Heart left ventricle (tissue), 16 donors: ENCODE results near the gene FAM222A. TPM values are rescaled to one million over a fixed set of nuclear protein-coding genes. Genes with fewer than 3 reads are reported as not detected.
A peak's percentile ranks its signal among the peaks of the same experiment; 100 is the strongest.

Experiments used
- ATAC-seq, 4 donors: fragments of 200-7000 bp; cut with Tn5 transposase; one replicate each; pipeline ENCODE4 v1.9.1; 2020 to 2022; ENCODE audit warnings: moderate library complexity in 4 of 4, mild to moderate bottlenecking in 3 of 4, moderate number of reproducible peaks in 1 of 4
- DNase-seq, 5 donors: peaks; one replicate each; pipeline ENCODE4 v3.0.0-alpha.2; 2020
- H3K27ac ChIP-seq, 12 donors: fragments of 200-600 bp; sonication (generic) in 4 of 12; one replicate each; pipeline versions ENCODE4 v1.5.0 to v1.8.0; 2016 to 2022; ENCODE audit warnings: mild to moderate bottlenecking in 2 of 12
- H3K27me3 ChIP-seq, 9 donors: fragments of 200-600 bp; sonication (generic) in 2 of 9; one replicate each; pipeline versions ENCODE4 v1.5.1 to v1.8.0; 2016 to 2022; ENCODE audit warnings: mild to moderate bottlenecking in 3 of 9
- H3K36me3 ChIP-seq, 9 donors: fragments of 200-600 bp; sonication (generic) in 2 of 9; one replicate each; pipeline versions ENCODE4 v1.5.0 to v1.8.0; 2018 to 2022; ENCODE audit warnings: mild to moderate bottlenecking in 2 of 9
- H3K4me1 ChIP-seq, 12 donors: fragments of 200-600 bp; sonication (generic) in 4 of 12; one replicate each; pipeline versions ENCODE4 v1.5.0 to v1.8.0; 2016 to 2022; ENCODE audit warnings: mild to moderate bottlenecking in 3 of 12
- H3K4me3 ChIP-seq, 12 donors: fragments of 200-600 bp; sonication (generic) in 4 of 12; one replicate each; pipeline versions ENCODE4 v1.5.0 to v1.8.0; 2017 to 2022; ENCODE audit warnings: mild to moderate bottlenecking in 9 of 12, moderate library complexity in 4 of 12
- H3K9me3 ChIP-seq, 12 donors: fragments of 200-600 bp; sonication (generic) in 4 of 12; one replicate each; pipeline versions ENCODE4 v1.5.0 to v1.8.0; 2016 to 2022; ENCODE audit warnings: mild to moderate bottlenecking in 1 of 12
- POLR2A ChIP-seq, 2 donors: fragments of 450-650 bp; IDR thresholded peaks; one replicate each; pipeline ENCODE4 v1.6.1; 2017; ENCODE audit warnings: antibody characterized with exemption in 2 of 2, mild to moderate bottlenecking in 2 of 2, moderate library complexity in 2 of 2
- WGBS, 4 donors: extraction: QIAGEN DNeasy Blood & Tissue Kit in 2 of 4; methylation state at CpG; one replicate each; pipeline versions ENCODE4 v1.1.5 to v1.1.7; 2013 to 2018; 5-methylcytosine and 5-hydroxymethylcytosine counted together
- intact Hi-C, 10 donors: fragments of 100-400 bp; cut with DNase I; formaldehyde crosslinking; loops; one replicate each; pipeline versions ENCODE4 v1.11.1 to v1.14.2; 2022
- polyA plus RNA-seq, 2 donors: library from polyadenylated mRNA; stranded (reverse); fragments of 200-250 nt; gene quantifications; one replicate each; pipeline ENCODE4 v1.2.3, GENCODE V29; 2013
- total RNA-seq, 9 donors: library from RNA; depleted of rRNA in 2 of 9; stranded (reverse); fragments of >200 nt in 2 of 9; fragmentation: NEBNext Ultra II Directional in 3 of 9; extraction: Animal tissue kit (Norgen Biotek cat#: 25700) in 3 of 9; gene quantifications; one replicate each; pipeline versions ENCODE4 v1.1.0 to v1.2.4, GENCODE V29; 2016 to 2023
- TF ChIP-seq, protein P1 (sequence below), 12 donors: fragments of 200-600 bp; sonication (generic) in 4 of 12; IDR thresholded peaks; one replicate each; pipeline versions ENCODE4 v1.5.0 to v1.8.0; 2018 to 2022; ENCODE audit warnings: antibody characterized with exemption in 12 of 12, mild to moderate bottlenecking in 5 of 12
- donor health status: ischemic (EF 13 %, LVEDD 7.1; RV severe dilation, severe dysfunction).
- donor health status: healthy with polysubstance abuse.
- donor health status: DM: no; HTN: yes; CAD: no.
- donor health status: DM: no; HTN: no; CAD: no.
- donor health status: ischemic (EF 25% LVEDD 6.9; RV normal size, moderate dysfunction).
- donor health status: ischemic (EF 25% LVEDD 5.7; RV mildly dilated, moderate dysfunction).
- donor health status: healthy.
- donor health status: DM: yes; HTN: yes; CAD: no.
- donor health status: ischemic (EF 35%, LVEDD 5.7; RV mildly dilated, moderate dysfunction).
- donor health status: nonischemic (EF 11% LVEDD 7.7; RV severe dilation, severe dysfunction).
- donor health status: DM: yes; HTN: yes; CAD: no.
- donor health status: PGD.
- donor health status: ischemic (EF 29% LVEDD 5.4; RV normal size, mild dysfunction).
- donor health status: nonischemic (EF 23%, LVEDD 6.1; RV moderate dilation, normal function).

The FAM222A gene
- total and polyA plus RNA-seq, 11 donors: 3.5 to 45.8 (median 10.2) TPM

DNA sequence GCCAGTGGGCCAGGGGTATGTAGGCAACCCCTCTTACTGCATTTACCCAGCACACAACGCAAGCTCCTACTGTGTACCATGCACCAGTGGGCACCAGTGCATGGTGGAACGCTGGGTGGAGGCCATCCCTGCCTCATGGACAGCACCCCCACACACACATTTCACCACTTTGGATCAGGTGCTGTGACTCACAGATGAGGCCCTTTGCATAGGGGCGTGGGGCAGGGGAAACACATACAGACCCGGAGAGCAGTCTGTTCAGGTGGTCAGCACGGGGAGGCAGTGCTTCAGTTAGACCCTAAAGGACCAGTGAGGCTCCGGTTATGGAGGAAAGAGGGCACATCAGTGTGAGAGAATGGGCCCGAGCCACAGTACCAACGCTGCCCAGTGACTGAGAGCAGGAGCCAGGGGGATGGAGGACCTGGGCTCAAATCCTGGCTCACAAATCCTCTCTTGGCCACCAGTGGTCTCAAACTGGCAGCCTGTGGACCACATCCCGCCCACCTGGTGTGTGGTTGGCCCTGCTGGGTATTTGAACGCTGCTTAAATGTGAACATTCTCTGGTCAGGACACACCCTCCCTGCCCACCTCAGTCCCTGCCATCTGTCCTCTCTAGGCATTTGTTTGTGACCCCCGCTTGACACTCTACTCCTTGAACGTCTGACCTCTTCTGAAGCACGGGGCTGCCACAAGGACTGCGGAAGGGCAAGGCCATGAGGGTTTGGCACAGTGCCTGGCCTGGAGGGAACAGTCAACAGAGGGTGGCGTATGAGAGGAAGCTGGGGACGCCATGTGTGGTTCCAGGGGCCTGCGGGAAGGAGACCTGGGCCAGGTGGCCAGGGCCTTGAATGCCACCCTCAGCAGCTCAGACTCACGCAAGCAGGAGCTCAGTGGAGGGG lies 46.7 kb downstream of the FAM222A start:
- ATAC-seq: peak; percentile 52 to 87 (median 79)
- H3K4me3 ChIP-seq: no peak overlapping the region
- intact Hi-C loops: loop anchor here in 1 of 10 donors (5.0 kb wide), 1 partner anchor 38 kb away; no protein-coding TSS in a partner anchor
- peak; percentile 60 to 87 (median 77) for DNase-seq
- H3K27ac ChIP-seq: peak overlapping the region in 6 of 12 donors; percentile 18 to 66 (median 48)
- no peaks in the 10 kb centered on the region for H3K36me3 ChIP-seq
- TF ChIP-seq, protein P1, sequence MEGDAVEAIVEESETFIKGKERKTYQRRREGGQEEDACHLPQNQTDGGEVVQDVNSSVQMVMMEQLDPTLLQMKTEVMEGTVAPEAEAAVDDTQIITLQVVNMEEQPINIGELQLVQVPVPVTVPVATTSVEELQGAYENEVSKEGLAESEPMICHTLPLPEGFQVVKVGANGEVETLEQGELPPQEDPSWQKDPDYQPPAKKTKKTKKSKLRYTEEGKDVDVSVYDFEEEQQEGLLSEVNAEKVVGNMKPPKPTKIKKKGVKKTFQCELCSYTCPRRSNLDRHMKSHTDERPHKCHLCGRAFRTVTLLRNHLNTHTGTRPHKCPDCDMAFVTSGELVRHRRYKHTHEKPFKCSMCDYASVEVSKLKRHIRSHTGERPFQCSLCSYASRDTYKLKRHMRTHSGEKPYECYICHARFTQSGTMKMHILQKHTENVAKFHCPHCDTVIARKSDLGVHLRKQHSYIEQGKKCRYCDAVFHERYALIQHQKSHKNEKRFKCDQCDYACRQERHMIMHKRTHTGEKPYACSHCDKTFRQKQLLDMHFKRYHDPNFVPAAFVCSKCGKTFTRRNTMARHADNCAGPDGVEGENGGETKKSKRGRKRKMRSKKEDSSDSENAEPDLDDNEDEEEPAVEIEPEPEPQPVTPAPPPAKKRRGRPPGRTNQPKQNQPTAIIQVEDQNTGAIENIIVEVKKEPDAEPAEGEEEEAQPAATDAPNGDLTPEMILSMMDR (IDR thresholded peaks at IDR 0.05): no peak
- TF ChIP-seq POLR2A (IDR thresholded peaks at IDR 0.05): no peak
- H3K4me1 ChIP-seq: peaks cover 0 to 21% (median 2%) of the 10 kb centered on the region in 12 donors
- WGBS, 4 donors: 67 to 75% (median 73%) methylated on average over 18 of the region's 18 CpGs
- H3K27me3 ChIP-seq: no peaks in the 10 kb centered on the region
- H3K9me3 ChIP-seq: peaks cover 0 to 24% (median 3%) of the 10 kb centered on the region in 12 donors

DNA sequence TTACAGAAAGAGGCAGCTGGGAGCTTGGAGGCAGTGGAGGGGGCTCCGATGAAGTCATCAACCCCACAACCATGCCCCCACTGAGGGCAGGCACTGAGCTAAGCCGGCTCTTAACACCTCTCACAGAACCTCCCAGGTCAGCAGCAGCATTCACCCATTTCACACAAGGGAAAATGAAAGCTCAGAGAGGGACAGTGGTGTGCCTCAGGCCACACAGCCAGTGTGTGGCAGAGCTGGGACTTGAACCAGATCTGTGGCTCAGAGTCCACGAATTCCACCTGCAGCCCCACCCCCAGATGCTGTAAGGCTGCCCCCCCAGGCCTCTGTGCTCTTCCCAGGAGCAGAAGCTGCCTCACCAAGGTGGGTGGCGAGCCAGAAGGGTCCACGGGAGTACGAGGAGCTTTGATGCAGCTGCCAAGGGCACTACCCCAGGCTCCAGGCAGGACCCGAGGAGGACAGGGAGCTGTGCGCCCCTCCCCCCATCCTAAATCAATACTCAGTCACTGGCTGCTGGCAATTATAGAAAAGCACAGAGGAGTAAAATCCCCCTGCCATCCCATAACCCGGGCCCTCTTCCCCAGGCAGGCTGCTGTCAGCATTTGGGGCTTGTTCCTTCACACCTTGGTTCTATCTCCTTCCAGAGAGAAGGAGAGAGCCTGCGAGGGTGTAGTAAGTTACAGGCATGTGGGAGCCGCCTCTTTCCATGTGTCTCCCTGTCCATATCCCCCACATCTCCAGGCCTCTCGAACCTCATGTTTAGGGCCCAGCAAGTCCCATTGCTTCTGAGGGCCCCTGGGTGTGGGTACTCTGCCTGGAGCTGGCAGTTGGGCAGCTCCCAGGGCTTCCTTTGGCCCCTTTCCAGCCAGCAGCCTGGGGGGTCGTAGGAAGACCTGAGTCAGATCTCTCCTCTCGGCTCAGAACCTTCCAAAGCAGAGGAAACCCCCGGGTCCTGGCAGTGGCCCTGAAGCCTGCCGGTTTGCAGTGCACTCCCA lies 47.6 kb downstream of the FAM222A start:
- H3K36me3 ChIP-seq: no peaks in the 10 kb centered on the region
- peak overlapping the region in 1 of 12 donors; percentile 66 for H3K27ac ChIP-seq
- intact Hi-C loops: loop anchor here in 1 of 10 donors (5.0 kb wide), 1 partner anchor 39 kb away; no protein-coding TSS in a partner anchor
- ATAC-seq (no peak), DNase-seq (no peak)
- no peak for TF ChIP-seq POLR2A (IDR thresholded peaks at IDR 0.05)
- TF ChIP-seq, protein P1 (IDR thresholded peaks at IDR 0.05): no peak
- no peak overlapping the region for H3K4me3 ChIP-seq
- H3K4me1 ChIP-seq: peaks cover 0 to 21% (median 2%) of the 10 kb centered on the region in 12 donors
- peaks cover 0 to 17% (median 3%) of the 10 kb centered on the region in 12 donors for H3K9me3 ChIP-seq
- 79 to 82% (median 80%) methylated on average over 12 to 16 of the region's 16 CpGs for WGBS, 4 donors
- H3K27me3 ChIP-seq: no peaks in the 10 kb centered on the region

DNA sequence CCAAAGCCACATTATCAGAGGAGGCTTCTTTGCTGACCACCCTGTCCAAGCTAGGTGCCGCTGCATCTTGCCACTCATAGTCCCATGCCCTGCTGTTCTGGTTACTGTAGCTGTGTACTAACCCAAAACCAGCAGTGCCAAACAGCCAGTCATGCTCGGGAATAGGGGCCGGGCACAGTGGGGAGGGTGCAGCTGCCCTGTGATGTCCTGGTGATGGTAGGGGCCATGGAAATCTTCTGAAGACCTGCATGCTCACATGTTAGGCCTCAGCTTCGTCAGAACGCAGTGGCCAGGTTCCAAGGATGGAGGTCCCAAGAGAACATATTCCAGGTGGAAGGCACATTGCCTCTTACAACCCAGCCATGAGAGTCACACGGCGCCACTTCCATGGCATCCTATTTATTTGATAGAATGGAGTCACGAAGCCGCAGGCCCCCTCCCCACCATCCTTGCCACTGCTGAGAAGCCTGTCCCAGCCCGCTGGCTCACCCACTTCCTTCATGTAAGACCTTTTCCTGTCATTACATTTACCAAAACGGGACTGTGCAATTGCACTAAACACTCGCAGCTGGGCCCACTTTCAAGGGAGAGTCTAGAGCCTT lies 48.5 kb downstream of the FAM222A start:
- H3K36me3 ChIP-seq: no peaks in the 10 kb centered on the region
- intact Hi-C loops: loop anchor here in 1 of 10 donors (5.0 kb wide), 1 partner anchor 40 kb away; no protein-coding TSS in a partner anchor
- peak in 1 of 5 donors; percentile 12 for DNase-seq
- H3K4me1 ChIP-seq: peaks cover 0 to 21% (median 2%) of the 10 kb centered on the region in 12 donors
- H3K9me3 ChIP-seq: peaks cover 0 to 8% (median 0%) of the 10 kb centered on the region in 12 donors
- 89 to 95% (median 89%) methylated on average over 11 to 12 of the region's 12 CpGs for WGBS, 4 donors
- no peak overlapping the region for H3K4me3 ChIP-seq
- no peaks in the 10 kb centered on the region for H3K27me3 ChIP-seq
- ATAC-seq: no peak
- H3K27ac ChIP-seq: no peak overlapping the region
- TF ChIP-seq POLR2A (IDR thresholded peaks at IDR 0.05): no peak
- TF ChIP-seq, protein P1 (IDR thresholded peaks at IDR 0.05): no peak
